ENCODE data around the gene CCHCR1. TPM values are rescaled to one million over a fixed set of nuclear protein-coding genes. Genes with fewer than 3 reads are reported as not detected.

Gene CCHCR1
- total and polyA plus RNA-seq, 2 donors from 2014 or later, result 24.1 to 26.2 TPM

GRCh38 chr6:31154436-31154835 is 3.2 kb downstream of the CCHCR1 start:
- no peaks in the 10 kb centered on the region for H3K27me3 ChIP-seq (ENCODE audit: control insufficient read depth, insufficient read depth, low read length)
- TF ChIP-seq CTCF (IDR thresholded peaks at IDR 0.05; ENCODE audit: borderline replicate concordance, extremely low read depth, insufficient read depth), result no peak
- H3K4me1 ChIP-seq (ENCODE audit: control insufficient read depth in 2 of 3, insufficient read depth in 2 of 3, low read depth in 1 of 3, low read length in 3 of 3), result peaks cover 0 to 7% (median 6%) of the 10 kb centered on the region in 3 donors
- intact Hi-C loops (cut with DNase I), result no loop called here
- no peak overlapping the region for H3K4me3 ChIP-seq (ENCODE audit: low read length in 3 of 3)
- H3K27ac ChIP-seq (ENCODE audit: low read depth in 2 of 2, low read length in 2 of 2), result no peak overlapping the region
- H3K36me3 ChIP-seq (ENCODE audit: control insufficient read depth in 2 of 3, insufficient read depth in 3 of 3, low read length in 3 of 3), result no peaks in the 10 kb centered on the region
- no peak overlapping the region for H3K9ac ChIP-seq (ENCODE audit: low read length in 3 of 3)
- DNase-seq (no peak), FAIRE-seq (no peak)
- H3K9me3 ChIP-seq (ENCODE audit: control insufficient read depth in 2 of 3, insufficient read depth in 1 of 3, low read length in 3 of 3), result no peaks in the 10 kb centered on the region

- FAIRE-seq, result no peak
- peak in 4 of 5 donors; percentile 51 to 73 (median 64) for DNase-seq
- H3K9me3 ChIP-seq (ENCODE audit: control insufficient read depth in 2 of 3, insufficient read depth in 1 of 3, low read length in 3 of 3), result no peaks in the 10 kb centered on the region
- H3K27me3 ChIP-seq (ENCODE audit: control insufficient read depth, insufficient read depth, low read length), result no peaks in the 10 kb centered on the region
- intact Hi-C loops (cut with DNase I), result no loop called here
- TF ChIP-seq CTCF (IDR thresholded peaks at IDR 0.05; ENCODE audit: borderline replicate concordance, extremely low read depth, insufficient read depth), result no peak
- H3K9ac ChIP-seq (ENCODE audit: low read length in 3 of 3), result no peak overlapping the region
- no peaks in the 10 kb centered on the region for H3K36me3 ChIP-seq (ENCODE audit: control insufficient read depth in 2 of 3, insufficient read depth in 3 of 3, low read length in 3 of 3)
- H3K4me3 ChIP-seq (ENCODE audit: low read length in 3 of 3), result no peak overlapping the region
- peaks cover 0 to 6% (median 5%) of the 10 kb centered on the region in 3 donors for H3K4me1 ChIP-seq (ENCODE audit: control insufficient read depth in 2 of 3, insufficient read depth in 2 of 3, low read depth in 1 of 3, low read length in 3 of 3)
- no peak overlapping the region for H3K27ac ChIP-seq (ENCODE audit: low read depth in 2 of 2, low read length in 2 of 2)
Measured at GRCh38 chr6:31152781-31153180, 4.8 kb downstream of the CCHCR1 start.

- DNase-seq (peak in 2 of 5 donors; percentile 23 to 31), FAIRE-seq (no peak)
- TF ChIP-seq CTCF (IDR thresholded peaks at IDR 0.05; ENCODE audit: borderline replicate concordance, extremely low read depth, insufficient read depth), result no peak
- Histone ChIP-seq H3K4me1 (ENCODE audit: control insufficient read depth in 2 of 3, insufficient read depth in 2 of 3, low read depth in 1 of 3, low read length in 3 of 3) (no peaks in the 10 kb centered on the region), H3K27ac (ENCODE audit: low read depth in 2 of 2, low read length in 2 of 2) (no peak overlapping the region), H3K27me3 (ENCODE audit: control insufficient read depth, insufficient read depth, low read length) (no peaks in the 10 kb centered on the region), H3K9ac (ENCODE audit: low read length in 3 of 3) (no peak overlapping the region), H3K4me3 (ENCODE audit: low read length in 3 of 3) (no peak overlapping the region), H3K36me3 (ENCODE audit: control insufficient read depth in 2 of 3, insufficient read depth in 3 of 3, low read length in 3 of 3) (no peaks in the 10 kb centered on the region), H3K9me3 (ENCODE audit: control insufficient read depth in 2 of 3, insufficient read depth in 1 of 3, low read length in 3 of 3) (no peaks in the 10 kb centered on the region)
- intact Hi-C loops (cut with DNase I), result no loop called here
Measured at GRCh38 chr6:31149827-31150447, 7.7 kb downstream of the CCHCR1 start.

- Histone ChIP-seq H3K27me3 (ENCODE audit: control insufficient read depth, insufficient read depth, low read length) (no peaks in the 10 kb centered on the region), H3K4me3 (ENCODE audit: low read length in 3 of 3) (no peak overlapping the region), H3K4me1 (ENCODE audit: control insufficient read depth in 2 of 3, insufficient read depth in 2 of 3, low read depth in 1 of 3, low read length in 3 of 3) (no peaks in the 10 kb centered on the region), H3K9ac (ENCODE audit: low read length in 3 of 3) (no peak overlapping the region), H3K27ac (ENCODE audit: low read depth in 2 of 2, low read length in 2 of 2) (no peak overlapping the region), H3K36me3 (ENCODE audit: control insufficient read depth in 2 of 3, insufficient read depth in 3 of 3, low read length in 3 of 3) (peaks cover 0 to 3% (median 2%) of the 10 kb centered on the region in 3 donors), H3K9me3 (ENCODE audit: control insufficient read depth in 2 of 3, insufficient read depth in 1 of 3, low read length in 3 of 3) (no peaks in the 10 kb centered on the region)
- FAIRE-seq (no peak), DNase-seq (no peak)
- no peak for TF ChIP-seq CTCF (IDR thresholded peaks at IDR 0.05; ENCODE audit: borderline replicate concordance, extremely low read depth, insufficient read depth)
- intact Hi-C loops (cut with DNase I), result no loop called here
Measured at GRCh38 chr6:31145386-31145785, 12.2 kb downstream of the CCHCR1 start.

Measured in kidney (tissue), 14 donors.